Endodermal cell (in vitro differentiated cells): ENCODE results near the gene WDFY2. TPM values are rescaled to one million over a fixed set of nuclear protein-coding genes. Genes with fewer than 3 reads are reported as not detected.

Experiments
- DNase-seq: peaks from one replicate; pipeline ENCODE4 v3.0.0-alpha.2; 2017
- H3K27ac ChIP-seq: 2 replicates; pipeline ENCODE4 v1.5.1; 2013; ENCODE audit warnings: mild to moderate bottlenecking, low read depth, low read length, moderate library complexity
- H3K27me3 ChIP-seq: 2 replicates; pipeline ENCODE4 v1.6.1; 2013; ENCODE audit warnings: mild to moderate bottlenecking, low read length, moderate library complexity; ENCODE audit not compliant: insufficient read depth, control insufficient read depth, poor library complexity, severe bottlenecking
- H3K36me3 ChIP-seq: 2 replicates; pipeline ENCODE4 v1.7.0; 2013; ENCODE audit warnings: mild to moderate bottlenecking, low read length, moderate library complexity; ENCODE audit not compliant: control insufficient read depth, insufficient read depth
- H3K4me1 ChIP-seq: one replicate; pipeline ENCODE4 v1.7.0; 2013; ENCODE audit warnings: low read length; ENCODE audit not compliant: control insufficient read depth, insufficient read depth
- H3K4me3 ChIP-seq: 2 replicates; pipeline ENCODE4 v1.5.1; 2013; ENCODE audit warnings: mild to moderate bottlenecking, low read length, moderate library complexity
- H3K9ac ChIP-seq: 2 replicates; pipeline ENCODE4 v1.6.1; 2013; ENCODE audit warnings: mild to moderate bottlenecking, low read length, moderate library complexity; ENCODE audit not compliant: poor library complexity, severe bottlenecking; ENCODE audit errors: extremely low read depth
- H3K9me3 ChIP-seq: 2 replicates; pipeline ENCODE4 v1.6.1; 2013; ENCODE audit warnings: mild to moderate bottlenecking, low read length, moderate library complexity; ENCODE audit not compliant: control insufficient read depth
- H3K27ac Mint-ChIP-seq: 2 replicates; pipeline ENCODE4 v1.8.0; 2020; ENCODE audit warnings: mixed read lengths
- H3K27me3 Mint-ChIP-seq: 2 replicates; pipeline ENCODE4 v1.8.0; 2021; ENCODE audit warnings: mild to moderate bottlenecking, mixed read lengths; ENCODE audit not compliant: insufficient read depth
- H3K36me3 Mint-ChIP-seq: 2 replicates; pipeline ENCODE4 v1.8.0; 2020; ENCODE audit warnings: low read depth, mixed read lengths
- H3K4me1 Mint-ChIP-seq: 2 replicates; pipeline ENCODE4 v1.8.0; 2020; ENCODE audit warnings: mixed read lengths
- H3K4me3 Mint-ChIP-seq: 2 replicates; pipeline ENCODE4 v1.8.0; 2020; ENCODE audit warnings: mild to moderate bottlenecking, moderate library complexity, mixed read lengths
- H3K9me3 Mint-ChIP-seq: 2 replicates; pipeline ENCODE4 v1.8.0; 2020; ENCODE audit warnings: mild to moderate bottlenecking, mixed read lengths
- WGBS, 2 experiments: methylation state at CpG; one replicate each; pipeline versions ENCODE4 v1.1.5 to v1.1.7; 2013; ENCODE audit warnings: missing lambda C conversion rate in 2 of 2, mixed read lengths in 1 of 2; ENCODE audit not compliant: insufficient coverage in 1 of 2, insufficient read length in 1 of 2; 5-methylcytosine and 5-hydroxymethylcytosine counted together
- total RNA-seq, 2 donors: library from RNA; stranded (reverse); fragmentation: NEBNext Ultra II Directional in 1 of 2; extraction: Animal tissue kit (Norgen Biotek cat#: 25700) in 1 of 2; gene quantifications; 2 replicates in 1 of 2; 3 replicates in 1 of 2; pipeline ENCODE4 v1.2.1, GENCODE V29; 2021
- TF ChIP-seq, protein P1 (sequence below): fragments of 200-600 bp; sonication (generic); conservative IDR thresholded peaks from 2 replicates; pipeline ENCODE4 v1.5.0; 2021; ENCODE audit warnings: antibody characterized with exemption, mild to moderate bottlenecking

Gene WDFY2
- total RNA-seq, 2 donors from 2014 or later = 20.6 to 28.0 TPM

GRCh38 chr13:51675385-51675784, 91.1 kb downstream of the WDFY2 start:
- TF ChIP-seq, protein P1, sequence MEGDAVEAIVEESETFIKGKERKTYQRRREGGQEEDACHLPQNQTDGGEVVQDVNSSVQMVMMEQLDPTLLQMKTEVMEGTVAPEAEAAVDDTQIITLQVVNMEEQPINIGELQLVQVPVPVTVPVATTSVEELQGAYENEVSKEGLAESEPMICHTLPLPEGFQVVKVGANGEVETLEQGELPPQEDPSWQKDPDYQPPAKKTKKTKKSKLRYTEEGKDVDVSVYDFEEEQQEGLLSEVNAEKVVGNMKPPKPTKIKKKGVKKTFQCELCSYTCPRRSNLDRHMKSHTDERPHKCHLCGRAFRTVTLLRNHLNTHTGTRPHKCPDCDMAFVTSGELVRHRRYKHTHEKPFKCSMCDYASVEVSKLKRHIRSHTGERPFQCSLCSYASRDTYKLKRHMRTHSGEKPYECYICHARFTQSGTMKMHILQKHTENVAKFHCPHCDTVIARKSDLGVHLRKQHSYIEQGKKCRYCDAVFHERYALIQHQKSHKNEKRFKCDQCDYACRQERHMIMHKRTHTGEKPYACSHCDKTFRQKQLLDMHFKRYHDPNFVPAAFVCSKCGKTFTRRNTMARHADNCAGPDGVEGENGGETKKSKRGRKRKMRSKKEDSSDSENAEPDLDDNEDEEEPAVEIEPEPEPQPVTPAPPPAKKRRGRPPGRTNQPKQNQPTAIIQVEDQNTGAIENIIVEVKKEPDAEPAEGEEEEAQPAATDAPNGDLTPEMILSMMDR = no peak
- 95 to 100% methylated on average over 1 of the region's 1 CpG for WGBS, 2 experiments
- peaks cover 10% of the 10 kb centered on the region for H3K36me3 Mint-ChIP-seq
- peaks cover 17% of the 10 kb centered on the region for H3K4me1 Mint-ChIP-seq
- Histone ChIP-seq H3K27ac (no peak overlapping the region), H3K9me3 (peaks cover 9% of the 10 kb centered on the region), H3K27me3 (no peaks in the 10 kb centered on the region), H3K9ac (no peak overlapping the region), H3K4me1 (no peaks in the 10 kb centered on the region), H3K36me3 (no peaks in the 10 kb centered on the region), H3K4me3 (no peak overlapping the region)
- no peak overlapping the region for H3K27ac Mint-ChIP-seq
- H3K4me3 Mint-ChIP-seq = no peak overlapping the region
- H3K27me3 Mint-ChIP-seq = no peaks in the 10 kb centered on the region
- peaks cover 16% of the 10 kb centered on the region for H3K9me3 Mint-ChIP-seq
- DNase-seq = no peak

DNA sequence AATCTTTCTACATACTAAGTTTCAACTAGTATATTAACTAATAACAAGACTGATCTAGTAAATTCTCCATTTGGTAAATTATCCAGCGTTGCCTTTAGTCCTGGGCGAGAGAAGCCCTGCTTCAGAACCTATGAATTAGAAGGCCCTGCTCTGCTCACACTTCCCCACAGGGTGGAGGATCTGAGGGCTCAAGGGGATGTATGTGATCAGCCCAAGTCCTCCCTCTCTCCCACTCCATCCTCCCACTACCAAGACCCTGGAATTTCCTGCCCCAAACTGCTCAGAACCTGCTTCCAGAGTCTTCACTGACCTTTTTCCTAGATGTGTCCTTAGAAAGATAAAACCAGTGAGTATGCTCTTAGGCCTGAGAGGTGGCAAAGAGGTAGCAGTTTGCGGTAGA, 91.6 kb downstream of the WDFY2 start:
- no peak overlapping the region for H3K27ac Mint-ChIP-seq
- Histone ChIP-seq H3K4me3 (no peak overlapping the region), H3K36me3 (no peaks in the 10 kb centered on the region), H3K4me1 (no peaks in the 10 kb centered on the region), H3K9ac (no peak overlapping the region), H3K27ac (no peak overlapping the region), H3K27me3 (no peaks in the 10 kb centered on the region), H3K9me3 (peaks cover 4% of the 10 kb centered on the region)
- H3K4me3 Mint-ChIP-seq = no peak overlapping the region
- H3K4me1 Mint-ChIP-seq = peaks cover 17% of the 10 kb centered on the region
- no peak for DNase-seq
- TF ChIP-seq, protein P1 = no peak
- 97 to 100% methylated on average over 1 to 3 of the region's 3 CpGs for WGBS, 2 experiments
- no peaks in the 10 kb centered on the region for H3K27me3 Mint-ChIP-seq
- peaks cover 14% of the 10 kb centered on the region for H3K9me3 Mint-ChIP-seq
- peaks cover 9% of the 10 kb centered on the region for H3K36me3 Mint-ChIP-seq

DNA sequence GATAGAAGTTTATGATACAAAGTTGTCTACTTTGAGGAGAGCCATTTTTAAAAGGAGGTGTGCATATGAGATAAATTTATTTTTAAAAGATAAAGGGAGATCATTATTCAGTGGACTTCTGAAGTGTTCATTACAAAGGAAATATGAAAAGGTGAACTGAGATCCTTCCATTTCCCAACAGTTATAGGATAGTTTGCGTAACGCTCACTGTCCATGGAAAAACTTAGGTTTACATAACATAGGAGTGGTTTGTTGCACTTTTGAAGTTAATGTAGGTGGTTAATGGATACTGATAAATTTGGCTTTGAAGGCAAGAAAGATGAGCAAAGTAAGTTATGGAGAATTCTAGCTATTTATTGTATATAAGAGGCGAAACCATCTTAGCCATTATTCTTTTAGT, 92.5 kb downstream of the WDFY2 start:
- no peak overlapping the region for H3K9ac ChIP-seq
- H3K27ac ChIP-seq = no peak overlapping the region
- 97 to 100% methylated on average over 2 to 3 of the region's 3 CpGs for WGBS, 2 experiments
- TF ChIP-seq, protein P1 = no peak
- H3K36me3 Mint-ChIP-seq = peaks cover 3% of the 10 kb centered on the region
- H3K4me1 Mint-ChIP-seq = peaks cover 17% of the 10 kb centered on the region
- H3K36me3 ChIP-seq = no peaks in the 10 kb centered on the region
- no peaks in the 10 kb centered on the region for H3K27me3 ChIP-seq
- H3K4me1 ChIP-seq = no peaks in the 10 kb centered on the region
- H3K4me3 Mint-ChIP-seq = no peak overlapping the region
- no peak overlapping the region for H3K4me3 ChIP-seq
- H3K27ac Mint-ChIP-seq = no peak overlapping the region
- peaks cover 6% of the 10 kb centered on the region for H3K9me3 Mint-ChIP-seq
- no peaks in the 10 kb centered on the region for H3K27me3 Mint-ChIP-seq
- no peaks in the 10 kb centered on the region for H3K9me3 ChIP-seq
- DNase-seq = no peak
